IMR-90 (cell line): ENCODE results near the gene UGT1A10. TPM values are rescaled to one million over a fixed set of nuclear protein-coding genes. Genes with fewer than 3 reads are reported as not detected.

Experiments
- ATAC-seq: fragments of 200-7000 bp; cut with Tn5 transposase; 2 replicates; pipeline ENCODE4 v1.9.1; 2020; ENCODE audit warnings: low read depth, mild to moderate bottlenecking, moderate library complexity
- BruUV-seq: library from RNA; stranded (reverse); fragments of 400-500 nt; replicated peaks from 2 replicates; lab custom pipeline; 2021; lab: Mats Ljungman, UMichigan
- CTCF ChIA-PET: fragments of 300-600 bp; formaldehyde crosslinking; extraction: SDS; loops from one replicate; lab custom pipeline; 2021; ENCODE audit warnings: antibody characterized with exemption; lab: Yijun Ruan, JAX
- POLR2A ChIA-PET: fragments of 300-600 bp; sonication (Branson Sonifier 250); formaldehyde crosslinking; loops from one replicate; lab custom pipeline; 2022; ENCODE audit warnings: antibody characterized with exemption; ENCODE audit not compliant: unreplicated experiment; lab: Charles Lee
- DNase-seq: peaks from one replicate; pipeline ENCODE4 v3.0.0; 2013
- H2AFZ ChIP-seq: replicated peaks from 2 replicates; pipeline ENCODE3; 2013; ENCODE audit warnings: low read length, mild to moderate bottlenecking; ENCODE audit not compliant: poor library complexity
- H2AK5ac ChIP-seq: 2 replicates; pipeline ENCODE4 v1.6.1; 2013; ENCODE audit warnings: low read depth, low read length, inconsistent platforms
- H2AK9ac ChIP-seq: replicated peaks from 2 replicates; pipeline ENCODE3; 2013; ENCODE audit warnings: mild to moderate bottlenecking, low read depth, low read length, moderate library complexity; ENCODE audit not compliant: poor library complexity
- H2BK120ac ChIP-seq: 2 replicates; pipeline ENCODE4 v1.6.1; 2013; ENCODE audit warnings: low read depth, low read length, inconsistent platforms
- H2BK15ac ChIP-seq: 3 replicates; pipeline ENCODE4 v1.6.1; 2013; ENCODE audit warnings: low read depth, low read length, inconsistent platforms
- H2BK20ac ChIP-seq: 2 replicates; pipeline ENCODE4 v1.6.1; 2013; ENCODE audit warnings: low read depth, mild to moderate bottlenecking, inconsistent platforms, low read length, moderate library complexity
- H2BK5ac ChIP-seq: 2 replicates; pipeline ENCODE4 v1.6.1; 2013; ENCODE audit warnings: mild to moderate bottlenecking, low read depth, low read length, inconsistent platforms; ENCODE audit not compliant: poor library complexity, severe bottlenecking
- H3K14ac ChIP-seq: replicated peaks from 2 replicates; pipeline ENCODE4 v1.6.1; 2013; ENCODE audit warnings: low read depth, low read length, inconsistent platforms
- H3K18ac ChIP-seq: 2 replicates; pipeline ENCODE4 v1.6.1; 2013; ENCODE audit warnings: low read depth, low read length, control low read depth
- H3K23ac ChIP-seq: 2 replicates; pipeline ENCODE4 v1.6.1; 2013; ENCODE audit warnings: low read depth, low read length, inconsistent platforms
- H3K27ac ChIP-seq: 2 replicates; pipeline ENCODE4 v1.5.1; 2013; ENCODE audit warnings: mild to moderate bottlenecking, control low read depth, low read length; ENCODE audit not compliant: insufficient read depth
- H3K27me3 ChIP-seq: 2 replicates; pipeline ENCODE4 v1.6.1; 2013; ENCODE audit warnings: low read length; ENCODE audit not compliant: control insufficient read depth, insufficient read depth
- H3K36me3 ChIP-seq: 2 replicates; pipeline ENCODE4 v1.6.1; 2013; ENCODE audit warnings: low read length, mixed read lengths; ENCODE audit not compliant: control insufficient read depth, insufficient read depth
- H3K4ac ChIP-seq: 2 replicates; pipeline ENCODE4 v1.6.1; 2013; ENCODE audit warnings: low read depth, low read length, inconsistent platforms
- H3K4me1 ChIP-seq: 2 replicates; pipeline ENCODE4 v1.6.1; 2013; ENCODE audit warnings: low read length, mixed read lengths; ENCODE audit not compliant: control insufficient read depth, insufficient read depth
- H3K4me2 ChIP-seq: 2 replicates; pipeline ENCODE4 v1.6.1; 2013; ENCODE audit warnings: low read depth, mild to moderate bottlenecking, control low read depth, low read length, moderate library complexity
- H3K4me3 ChIP-seq: 2 replicates; pipeline ENCODE4 v1.5.1; 2013; ENCODE audit warnings: low read depth, mild to moderate bottlenecking, control low read depth, low read length, moderate library complexity; ENCODE audit not compliant: insufficient read depth
- H3K56ac ChIP-seq: 2 replicates; pipeline ENCODE4 v1.6.1; 2013; ENCODE audit warnings: low read length, inconsistent platforms; ENCODE audit not compliant: insufficient read depth; ENCODE audit errors: extremely low read depth
- H3K79me1 ChIP-seq, 2 experiments: 2 replicates each; pipeline ENCODE4 v1.6.1; 2013; ENCODE audit warnings: low read length in 2 of 2, inconsistent platforms in 1 of 2, low read depth in 1 of 2
- H3K9ac ChIP-seq: 2 replicates; pipeline ENCODE4 v1.6.1; 2013; ENCODE audit warnings: low read depth, low read length, control low read depth
- H3K9me1 ChIP-seq: 2 replicates; pipeline ENCODE4 v1.6.1; 2013; ENCODE audit warnings: low read length, inconsistent platforms; ENCODE audit not compliant: insufficient read depth
- H3K9me3 ChIP-seq: 2 replicates; pipeline ENCODE4 v1.6.1; 2013; ENCODE audit warnings: low read length; ENCODE audit not compliant: control insufficient read depth, insufficient read depth
- H4K20me1 ChIP-seq: 2 replicates; pipeline ENCODE4 v1.6.1; 2013; ENCODE audit warnings: low read length, inconsistent platforms; ENCODE audit not compliant: insufficient read depth
- H4K5ac ChIP-seq: 2 replicates; pipeline ENCODE4 v1.6.1; 2013; ENCODE audit warnings: mild to moderate bottlenecking, low read depth, low read length, control low read depth
- H4K8ac ChIP-seq, 2 experiments: 2 replicates each; pipeline ENCODE4 v1.6.1; 2013; ENCODE audit warnings: low read depth in 2 of 2, low read length in 2 of 2, control low read depth in 1 of 2, inconsistent platforms in 1 of 2
- H4K91ac ChIP-seq: 2 replicates; pipeline ENCODE4 v1.6.1; 2013; ENCODE audit warnings: low read depth, low read length, inconsistent platforms; ENCODE audit not compliant: insufficient read depth
- CEBPB ChIP-seq: IDR thresholded peaks from 2 replicates; pipeline ENCODE4 v1.6.1; 2012; ENCODE audit warnings: low read depth, low read length, improper control_type of control experiment
- CHD1 ChIP-seq: IDR thresholded peaks from 2 replicates; pipeline ENCODE4 v1.6.1; 2012; ENCODE audit warnings: low read depth, low read length, improper control_type of control experiment
- CTCF ChIP-seq: conservative IDR thresholded peaks from 2 replicates; pipeline ENCODE4 v1.5.1; 2012; ENCODE audit warnings: mild to moderate bottlenecking, low read depth, low read length, improper control_type of control experiment
- FOS ChIP-seq: fragments of 150-350 bp; IDR thresholded peaks from 2 replicates; pipeline ENCODE4 v1.6.1; 2016; ENCODE audit warnings: low read depth, low read length
- RAD21 ChIP-seq: IDR thresholded peaks from 2 replicates; pipeline ENCODE4 v1.6.1; 2012; ENCODE audit warnings: low read length, improper control_type of control experiment
- RFX5 ChIP-seq: IDR thresholded peaks from 2 replicates; pipeline ENCODE4 v1.8.0; 2012; ENCODE audit warnings: low read depth, mild to moderate bottlenecking, low read length, moderate library complexity
- USF2 ChIP-seq: fragments of 150-350 bp; IDR thresholded peaks from 2 replicates; pipeline ENCODE4 v1.6.1; 2017; ENCODE audit warnings: mild to moderate bottlenecking, antibody characterized with exemption, low read length, low read depth
- WGBS, 2 experiments: methylation state at CpG; one replicate each; pipeline versions ENCODE4 v1.1.5 to v1.1.7; 2013; ENCODE audit warnings: missing lambda C conversion rate in 2 of 2; ENCODE audit not compliant: insufficient read length in 1 of 2; ENCODE audit errors: extremely low coverage in 2 of 2; 5-methylcytosine and 5-hydroxymethylcytosine counted together
- dilution Hi-C: fragments of 300-500 bp; cut with HindIII; formaldehyde crosslinking; loops from one replicate; pipeline ENCODE4 v1.14.3; 2018; ENCODE audit warnings: low sequenced_read_pairs; ENCODE audit not compliant: unreplicated experiment
- in situ Hi-C: fragments of 300-500 bp; cut with MboI; formaldehyde crosslinking; loops from 3 replicates; pipeline ENCODE4 v1.14.3; 2019; ENCODE audit warnings: low sequenced_read_pairs, inconsistent platforms, mixed read lengths
- intact Hi-C: fragments of 100-400 bp; cut with micrococcal nuclease; formaldehyde crosslinking; loops from 2 replicates; pipeline ENCODE4 v1.10.0; 2022
- polyA plus RNA-seq, 3 experiments: library from polyadenylated mRNA; depleted of rRNA; stranded (reverse); fragments of >200 nt; gene quantifications; 2 replicates each; pipeline ENCODE4 v1.2.3, GENCODE V29; 2012; ENCODE audit warnings: low replicate concordance in 1 of 3
- total RNA-seq: library from RNA; depleted of rRNA; stranded (reverse); fragments of >200 nt; gene quantifications from 2 replicates; pipeline ENCODE4 v1.2.3, GENCODE V29; 2012
- TF ChIP-seq, protein P1 (sequence below): fragments of 150-350 bp; IDR thresholded peaks from 2 replicates; pipeline ENCODE4 v1.6.1; 2016; ENCODE audit warnings: low read depth, mild to moderate bottlenecking, low read length, moderate library complexity, borderline replicate concordance

Gene UGT1A10
- total and polyA plus RNA-seq, 2 of the 4 experiments (the other 2 are of a cell fraction) = not detected

- no peak overlapping the region for H3K9ac ChIP-seq
- H3K27me3 ChIP-seq = peaks cover 5% of the 10 kb centered on the region; the same call in 1 of the 2 replicates
- no peak overlapping the region for H4K5ac ChIP-seq
- in situ Hi-C loops = no loop called here
- H3K9me3 ChIP-seq = no peaks in the 10 kb centered on the region
- no peaks in the 10 kb centered on the region for H3K36me3 ChIP-seq
- no peak overlapping the region for H3K14ac ChIP-seq
- no peak overlapping the region for H3K23ac ChIP-seq
- H2BK15ac ChIP-seq = no peak overlapping the region
- H4K8ac ChIP-seq = no peak overlapping the region
- H2BK5ac ChIP-seq = no peak overlapping the region
- H3K27ac ChIP-seq = no peak overlapping the region
- intact Hi-C loops = no loop called here
- H4K20me1 ChIP-seq = no peaks in the 10 kb centered on the region
- CTCF ChIA-PET = no interaction called here
- H3K56ac ChIP-seq = no peak overlapping the region
- no peak overlapping the region for H3K4ac ChIP-seq
- dilution Hi-C loops = no loop called here
- no peaks in the 10 kb centered on the region for H3K79me1 ChIP-seq
- H2BK120ac ChIP-seq = no peak overlapping the region
- no peak overlapping the region for H3K4me2 ChIP-seq
- H2AFZ ChIP-seq = no peak overlapping the region
- no peak overlapping the region for H2AK9ac ChIP-seq
- no peak overlapping the region for H2AK5ac ChIP-seq
- H3K4me1 ChIP-seq = no peaks in the 10 kb centered on the region
- ATAC-seq (no peak), DNase-seq (no peak)
- TF ChIP-seq CTCF (no peak), FOS (no peak), USF2 (no peak), CEBPB (no peak), CHD1 (no peak), RFX5 (no peak), RAD21 (no peak)
- TF ChIP-seq, protein P1, sequence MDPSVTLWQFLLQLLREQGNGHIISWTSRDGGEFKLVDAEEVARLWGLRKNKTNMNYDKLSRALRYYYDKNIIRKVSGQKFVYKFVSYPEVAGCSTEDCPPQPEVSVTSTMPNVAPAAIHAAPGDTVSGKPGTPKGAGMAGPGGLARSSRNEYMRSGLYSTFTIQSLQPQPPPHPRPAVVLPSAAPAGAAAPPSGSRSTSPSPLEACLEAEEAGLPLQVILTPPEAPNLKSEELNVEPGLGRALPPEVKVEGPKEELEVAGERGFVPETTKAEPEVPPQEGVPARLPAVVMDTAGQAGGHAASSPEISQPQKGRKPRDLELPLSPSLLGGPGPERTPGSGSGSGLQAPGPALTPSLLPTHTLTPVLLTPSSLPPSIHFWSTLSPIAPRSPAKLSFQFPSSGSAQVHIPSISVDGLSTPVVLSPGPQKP = no peak
- H3K9me1 ChIP-seq = no peaks in the 10 kb centered on the region
- WGBS, 2 experiments = no CpG with 5 or more reads among the region's 6 CpGs
- H3K4me3 ChIP-seq = no peak overlapping the region
- no peak overlapping the region for H3K18ac ChIP-seq
- H4K91ac ChIP-seq = no peak overlapping the region
- no TSS peak for BruUV-seq
- POLR2A ChIA-PET = no interaction called here
- no peak overlapping the region for H2BK20ac ChIP-seq
Observed at GRCh38 chr2:233815861-233816260, 179.6 kb downstream of the UGT1A10 start.
